ENCODE results near the gene PARP15. TPM values are rescaled to one million over a fixed set of nuclear protein-coding genes. Genes with fewer than 3 reads are reported as not detected.

The PARP15 gene
- total RNA-seq, 5 donors from 2014 or later (not counting 1 experiment from before 2014, with no cell fraction given), result 37.3 to 74.9 (median 72.5) TPM

DNA sequence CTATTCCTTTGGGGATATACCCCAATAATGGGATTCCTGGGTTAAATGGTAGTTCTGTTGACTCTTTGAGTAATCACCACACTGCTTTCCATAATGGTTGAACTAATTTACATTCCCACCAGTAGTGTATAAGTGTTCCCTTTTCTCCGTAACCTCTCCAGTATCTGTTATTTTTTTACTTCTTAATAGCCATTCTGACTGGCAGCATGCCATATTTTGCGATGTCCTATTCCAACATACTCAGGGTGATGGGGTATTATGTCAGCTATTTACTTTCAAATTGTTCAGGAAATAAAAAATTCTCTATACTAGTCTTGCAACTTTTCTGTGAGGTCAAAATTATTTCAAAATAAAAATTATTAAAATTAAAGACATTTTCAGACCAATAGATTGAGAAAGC lies 94.1 kb downstream of the PARP15 start:
- ATAC-seq (replicated peaks in 1 of 4), result no peak
- no peaks in the 10 kb centered on the region for H3K27me3 Mint-ChIP-seq
- H3K27ac Mint-ChIP-seq, result no peak overlapping the region
- WGBS (ENCODE audit: insufficient coverage), result no CpG with 5 or more reads among the region's 2 CpGs
- ChIA-PET CTCF (interaction anchor here in 1 of 2 donors (0.6 kb wide), 1 partner anchor 891 kb away, joined by 3 read pairs; no protein-coding TSS in a partner anchor), POLR2A (no interaction called here)
- Histone ChIP-seq H3K4me3 (ENCODE audit: control insufficient read depth in 1 of 2, extremely low read depth in 1 of 2, low read length in 1 of 2) (no peak overlapping the region), H3K27ac (ENCODE audit: low read length) (no peak overlapping the region), H3K27me3 (replicated peaks in 1 of 2; ENCODE audit: control insufficient read depth in 2 of 2, extremely low read depth in 1 of 2, insufficient read depth in 2 of 2, low read length in 1 of 2) (peaks cover 0 to 5% of the 10 kb centered on the region in 2 experiments), H3K4me1 (ENCODE audit: control insufficient read depth in 1 of 2, extremely low read depth in 1 of 2, insufficient read depth in 2 of 2, low read length in 2 of 2) (no peaks in the 10 kb centered on the region), H3K36me3 (ENCODE audit: control insufficient read depth in 2 of 2, extremely low read depth in 1 of 2, insufficient read depth in 1 of 2, low read length in 1 of 2) (no peaks in the 10 kb centered on the region), H3K9me3 (no peaks in the 10 kb centered on the region)
- no peak overlapping the region for H3K4me3 Mint-ChIP-seq
- H3K9me3 Mint-ChIP-seq, result no peaks in the 10 kb centered on the region
- no peaks in the 10 kb centered on the region for H3K36me3 Mint-ChIP-seq
- DNase-seq, result no peak
- peaks cover 0 to 7% (median 0%) of the 10 kb centered on the region in 3 donors for H3K4me1 Mint-ChIP-seq

DNA sequence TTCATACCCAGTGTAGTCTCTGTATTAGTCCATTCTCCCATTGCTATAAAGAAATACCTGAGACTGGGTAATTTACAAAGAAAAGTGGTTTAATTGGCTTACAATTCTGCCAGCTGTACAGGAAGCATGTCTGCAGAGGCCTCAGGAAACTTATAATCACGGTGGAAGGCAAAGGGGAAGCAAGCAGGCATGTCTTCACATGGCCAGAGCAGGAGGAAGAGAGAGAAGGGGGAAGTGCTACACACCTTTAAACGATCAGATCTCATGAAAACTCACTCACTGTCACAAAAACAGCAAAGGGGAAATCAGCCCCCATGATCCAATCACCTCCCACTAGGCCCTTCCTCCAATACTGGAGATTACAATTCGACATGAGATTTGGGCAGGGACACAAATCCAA lies 96.9 kb downstream of the PARP15 start:
- no peak overlapping the region for H3K4me3 ChIP-seq (ENCODE audit: control insufficient read depth in 1 of 2, extremely low read depth in 1 of 2, low read length in 1 of 2)
- CTCF ChIA-PET, result no interaction called here
- 100% methylated on average over 1 of the region's 3 CpGs for WGBS (ENCODE audit: insufficient coverage)
- Mint-ChIP-seq H3K27me3 (no peaks in the 10 kb centered on the region), H3K4me1 (peaks cover 10 to 14% (median 13%) of the 10 kb centered on the region in 3 donors), H3K27ac (peak overlapping the region in 1 of 2 donors; percentile 46), H3K9me3 (no peaks in the 10 kb centered on the region), H3K36me3 (no peaks in the 10 kb centered on the region), H3K4me3 (no peak overlapping the region)
- H3K27ac ChIP-seq (ENCODE audit: low read length), result no peak overlapping the region
- POLR2A ChIA-PET, result no interaction called here
- DNase-seq (no peak), ATAC-seq (replicated peaks in 1 of 4) (no peak)
- H3K36me3 ChIP-seq (ENCODE audit: control insufficient read depth in 2 of 2, extremely low read depth in 1 of 2, insufficient read depth in 1 of 2, low read length in 1 of 2), result no peaks in the 10 kb centered on the region
- H3K27me3 ChIP-seq (replicated peaks in 1 of 2; ENCODE audit: control insufficient read depth in 2 of 2, extremely low read depth in 1 of 2, insufficient read depth in 2 of 2, low read length in 1 of 2), result no peaks in the 10 kb centered on the region
- no peaks in the 10 kb centered on the region for H3K9me3 ChIP-seq
- peaks cover 2 to 5% of the 10 kb centered on the region in 2 experiments for H3K4me1 ChIP-seq (ENCODE audit: control insufficient read depth in 1 of 2, extremely low read depth in 1 of 2, insufficient read depth in 2 of 2, low read length in 2 of 2)

DNA sequence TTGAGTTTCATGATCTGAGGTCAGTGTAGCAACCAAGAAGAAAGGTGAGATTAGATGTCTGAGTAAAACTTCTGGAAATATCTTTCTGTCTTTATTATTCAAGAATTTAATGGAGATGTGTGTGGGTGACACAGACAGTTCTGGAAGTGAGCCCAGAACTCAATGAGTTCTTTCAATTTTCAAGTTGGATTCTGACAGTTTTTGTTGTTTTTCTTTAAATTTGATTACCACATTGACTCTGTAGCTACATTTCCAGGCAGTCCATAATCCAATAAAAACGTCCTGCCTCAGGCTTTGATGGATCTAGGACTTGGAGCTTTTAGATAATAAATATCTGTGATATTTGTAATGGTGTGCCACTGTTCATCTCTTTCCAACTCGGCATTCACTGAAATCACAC lies 99.3 kb downstream of the PARP15 start:
- ATAC-seq (replicated peaks in 1 of 4), result no peak
- Mint-ChIP-seq H3K27ac (no peak overlapping the region), H3K27me3 (no peaks in the 10 kb centered on the region), H3K9me3 (no peaks in the 10 kb centered on the region), H3K4me1 (peaks cover 29 to 34% (median 31%) of the 10 kb centered on the region in 3 donors), H3K4me3 (no peak overlapping the region), H3K36me3 (no peaks in the 10 kb centered on the region)
- no peak overlapping the region for H3K27ac ChIP-seq (ENCODE audit: low read length)
- CTCF ChIA-PET, result interaction anchor here in 1 of 2 donors (1.0 to 1.3 kb wide), 4 partner anchors 111 to 292 kb away, joined by 3 to 6 read pairs (median 3); partner anchors contain the start of genes FAM162A and WDR5B
- POLR2A ChIA-PET, result interaction anchor here in 1 of 2 donors (0.5 to 1.2 kb wide), 2 partner anchors 283 to 901 kb away, joined by 3 to 5 read pairs; no protein-coding TSS in a partner anchor
- H3K4me3 ChIP-seq (ENCODE audit: control insufficient read depth in 1 of 2, extremely low read depth in 1 of 2, low read length in 1 of 2), result no peak overlapping the region
- peaks cover 11 to 21% of the 10 kb centered on the region in 2 experiments for H3K4me1 ChIP-seq (ENCODE audit: control insufficient read depth in 1 of 2, extremely low read depth in 1 of 2, insufficient read depth in 2 of 2, low read length in 2 of 2)
- H3K9me3 ChIP-seq, result no peaks in the 10 kb centered on the region
- no peak for DNase-seq
- H3K36me3 ChIP-seq (ENCODE audit: control insufficient read depth in 2 of 2, extremely low read depth in 1 of 2, insufficient read depth in 1 of 2, low read length in 1 of 2), result no peaks in the 10 kb centered on the region
- no peaks in the 10 kb centered on the region for H3K27me3 ChIP-seq (replicated peaks in 1 of 2; ENCODE audit: control insufficient read depth in 2 of 2, extremely low read depth in 1 of 2, insufficient read depth in 2 of 2, low read length in 1 of 2)
- WGBS (ENCODE audit: insufficient coverage), result no CpG with 5 or more reads among the region's 2 CpGs

DNA sequence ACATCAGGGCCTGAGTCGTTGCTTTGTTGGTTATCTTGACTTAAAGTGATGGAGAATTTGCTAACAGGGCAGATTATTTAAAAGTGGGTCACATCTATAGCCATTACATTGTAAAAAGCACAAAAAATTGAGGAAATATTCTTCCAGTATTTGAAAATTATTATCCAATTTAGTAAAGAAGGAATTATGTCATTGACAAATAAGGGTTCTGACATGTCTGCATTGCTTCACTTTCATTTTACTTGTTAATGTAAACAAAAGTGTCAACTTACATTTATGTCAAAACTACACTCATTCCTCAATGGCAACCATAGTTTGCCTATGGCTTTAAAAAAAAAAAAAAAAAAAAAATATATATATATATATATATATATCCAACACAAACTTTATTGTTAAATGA lies 99.8 kb downstream of the PARP15 start:
- Mint-ChIP-seq H3K4me1 (peaks cover 34 to 38% (median 36%) of the 10 kb centered on the region in 3 donors), H3K36me3 (no peaks in the 10 kb centered on the region), H3K27me3 (no peaks in the 10 kb centered on the region), H3K9me3 (no peaks in the 10 kb centered on the region), H3K27ac (no peak overlapping the region), H3K4me3 (no peak overlapping the region)
- H3K27me3 ChIP-seq (replicated peaks in 1 of 2; ENCODE audit: control insufficient read depth in 2 of 2, extremely low read depth in 1 of 2, insufficient read depth in 2 of 2, low read length in 1 of 2), result no peaks in the 10 kb centered on the region
- H3K9me3 ChIP-seq, result no peaks in the 10 kb centered on the region
- POLR2A ChIA-PET, result no interaction called here
- CTCF ChIA-PET, result interaction anchor here in 1 of 2 donors (0.5 to 5.2 kb wide), 4 partner anchors 115 to 358 kb away, joined by 3 to 112 read pairs (median 6); partner anchors contain the start of genes DTX3L, PARP9 and WDR5B
- WGBS (ENCODE audit: insufficient coverage), result no CpG with 5 or more reads among the region's 1 CpG
- H3K36me3 ChIP-seq (ENCODE audit: control insufficient read depth in 2 of 2, extremely low read depth in 1 of 2, insufficient read depth in 1 of 2, low read length in 1 of 2), result no peaks in the 10 kb centered on the region
- DNase-seq (no peak), ATAC-seq (replicated peaks in 1 of 4) (no peak)
- H3K4me3 ChIP-seq (ENCODE audit: control insufficient read depth in 1 of 2, extremely low read depth in 1 of 2, low read length in 1 of 2), result no peak overlapping the region
- H3K27ac ChIP-seq (ENCODE audit: low read length), result no peak overlapping the region
- peaks cover 12 to 25% of the 10 kb centered on the region in 2 experiments for H3K4me1 ChIP-seq (ENCODE audit: control insufficient read depth in 1 of 2, extremely low read depth in 1 of 2, insufficient read depth in 2 of 2, low read length in 2 of 2)

DNA sequence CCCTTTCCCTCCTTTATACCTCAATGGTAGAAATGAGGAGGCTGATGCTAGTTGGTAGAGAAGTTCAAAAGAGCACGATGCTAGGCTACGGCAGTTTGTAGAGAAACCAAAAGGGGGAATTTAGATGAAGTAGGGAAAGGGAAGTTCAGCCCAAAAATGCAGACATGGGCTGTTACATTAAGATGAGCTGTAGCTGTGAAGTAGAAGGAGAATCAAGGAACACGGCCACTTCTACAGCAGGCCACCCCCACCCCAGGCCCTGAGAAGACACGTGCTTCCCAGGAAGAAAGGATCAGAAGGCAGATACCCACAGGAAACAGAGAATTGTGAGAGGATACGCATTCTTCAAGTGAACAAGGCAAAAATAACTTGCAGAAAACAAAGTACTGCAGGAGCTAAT lies 101.1 kb downstream of the PARP15 start:
- CTCF ChIA-PET, result interaction anchor here (0.5 to 5.2 kb wide), 26 partner anchors 8 to 577 kb away, joined by 3 to 112 read pairs (median 4); partner anchors contain the start of genes DTX3L (in 1 of the 2), FAM162A (in 1 of the 2) and PARP9 (in 1 of the 2)
- Histone ChIP-seq H3K36me3 (ENCODE audit: control insufficient read depth in 2 of 2, extremely low read depth in 1 of 2, insufficient read depth in 1 of 2, low read length in 1 of 2) (no peaks in the 10 kb centered on the region), H3K4me3 (ENCODE audit: control insufficient read depth in 1 of 2, extremely low read depth in 1 of 2, low read length in 1 of 2) (no peak overlapping the region), H3K27ac (ENCODE audit: low read length) (peak overlapping the region; percentile 96), H3K9me3 (no peaks in the 10 kb centered on the region), H3K4me1 (ENCODE audit: control insufficient read depth in 1 of 2, extremely low read depth in 1 of 2, insufficient read depth in 2 of 2, low read length in 2 of 2) (peaks cover 12 to 35% of the 10 kb centered on the region in 2 experiments), H3K27me3 (replicated peaks in 1 of 2; ENCODE audit: control insufficient read depth in 2 of 2, extremely low read depth in 1 of 2, insufficient read depth in 2 of 2, low read length in 1 of 2) (no peaks in the 10 kb centered on the region)
- Mint-ChIP-seq H3K27me3 (no peaks in the 10 kb centered on the region), H3K4me3 (peak overlapping the region in 1 of 3 donors; percentile 97), H3K27ac (peak overlapping the region; percentile 45 to 100), H3K36me3 (no peaks in the 10 kb centered on the region), H3K9me3 (no peaks in the 10 kb centered on the region), H3K4me1 (peaks cover 47 to 51% (median 49%) of the 10 kb centered on the region in 3 donors)
- WGBS (ENCODE audit: insufficient coverage), result 65% methylated on average over 2 of the region's 5 CpGs
- POLR2A ChIA-PET, result interaction anchor here (0.6 to 1.2 kb wide), 3 partner anchors 119 to 520 kb away, joined by 4 to 6 read pairs (median 5); no protein-coding TSS in a partner anchor
- DNase-seq (no peak), ATAC-seq (replicated peaks in 1 of 4) (no peak)

DNA sequence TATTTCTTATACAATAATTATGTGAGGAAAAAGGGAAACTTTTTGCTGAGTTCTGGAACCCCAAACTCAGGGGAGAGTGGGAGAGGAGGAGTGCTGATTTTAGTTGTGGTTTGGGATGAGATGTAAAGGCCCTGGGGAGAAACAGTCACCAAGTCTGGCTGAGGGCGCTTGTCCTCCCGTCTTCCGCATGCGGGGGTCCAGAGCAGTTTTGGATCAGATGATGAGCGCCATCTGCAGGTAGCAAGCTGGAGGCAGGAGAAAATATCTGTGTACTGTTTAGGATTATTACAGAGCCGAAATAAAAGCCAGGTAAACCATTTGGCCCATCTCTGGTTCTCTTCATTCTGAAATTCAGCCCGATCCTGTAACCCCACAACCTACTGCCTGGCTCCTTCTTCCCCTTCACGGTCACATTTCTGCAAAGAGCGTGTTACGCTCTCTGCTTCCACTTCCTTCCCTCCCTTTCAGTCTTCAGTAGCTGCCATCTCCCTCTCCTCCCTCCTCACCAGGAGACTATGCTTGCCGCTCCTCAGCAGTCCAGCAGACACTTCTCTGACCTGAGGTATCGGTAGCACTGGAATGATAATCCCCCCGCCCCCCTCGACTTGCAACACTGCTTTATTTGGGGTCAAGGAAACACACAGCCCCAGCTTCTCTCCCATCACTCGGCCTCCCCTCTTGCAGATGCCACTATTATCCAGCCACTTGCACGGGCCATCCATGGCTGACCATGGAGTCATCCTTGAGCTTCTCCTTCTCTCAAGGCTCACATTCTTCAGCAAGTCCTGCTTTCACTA lies 101.8 kb downstream of the PARP15 start:
- no peaks in the 10 kb centered on the region for H3K27me3 ChIP-seq (replicated peaks in 1 of 2; ENCODE audit: control insufficient read depth in 2 of 2, extremely low read depth in 1 of 2, insufficient read depth in 2 of 2, low read length in 1 of 2)
- Mint-ChIP-seq H3K27me3 (no peaks in the 10 kb centered on the region), H3K27ac (peak overlapping the region; percentile 99 to 100), H3K4me1 (peaks cover 55 to 56% (median 56%) of the 10 kb centered on the region in 3 donors), H3K36me3 (peaks cover 2% of the 10 kb centered on the region), H3K4me3 (peak overlapping the region; percentile 93 to 97 (median 94)), H3K9me3 (no peaks in the 10 kb centered on the region)
- H3K4me1 ChIP-seq (ENCODE audit: control insufficient read depth in 1 of 2, extremely low read depth in 1 of 2, insufficient read depth in 2 of 2, low read length in 2 of 2), result peaks cover 12 to 35% of the 10 kb centered on the region in 2 experiments
- WGBS (ENCODE audit: insufficient coverage), result 14% methylated on average over 15 of the region's 16 CpGs
- H3K9me3 ChIP-seq, result no peaks in the 10 kb centered on the region
- DNase-seq (peak; percentile 64 to 93 (median 78)), ATAC-seq (replicated peaks in 1 of 4) (peak; percentile 63 to 71 (median 67))
- no peaks in the 10 kb centered on the region for H3K36me3 ChIP-seq (ENCODE audit: control insufficient read depth in 2 of 2, extremely low read depth in 1 of 2, insufficient read depth in 1 of 2, low read length in 1 of 2)
- ChIA-PET CTCF (interaction anchor here (0.5 to 5.2 kb wide), 38 partner anchors 8 to 1133 kb away, joined by 3 to 112 read pairs (median 4); partner anchors contain the start of genes DTX3L (in 1 of the 2), FAM162A (in 1 of the 2), HSPBAP1 (in 1 of the 2) and PARP9 (in 1 of the 2)), POLR2A (interaction anchor here (0.6 to 1.2 kb wide), 4 partner anchors 9 to 180 kb away, joined by 3 to 5 read pairs (median 4); no protein-coding TSS in a partner anchor)
- H3K4me3 ChIP-seq (ENCODE audit: control insufficient read depth in 1 of 2, extremely low read depth in 1 of 2, low read length in 1 of 2), result peak overlapping the region in 1 of 2 donors; percentile 96
- H3K27ac ChIP-seq (ENCODE audit: low read length), result peak overlapping the region; percentile 96

All from T-cell (primary cell).